ENCODE data around the gene NKG7.
"Not testable (repeated sequence)": the region's sequence is repeated elsewhere in the genome, so short reads cannot be mapped to it uniquely, and the experiment has no call there.

Gene NKG7

DNA sequence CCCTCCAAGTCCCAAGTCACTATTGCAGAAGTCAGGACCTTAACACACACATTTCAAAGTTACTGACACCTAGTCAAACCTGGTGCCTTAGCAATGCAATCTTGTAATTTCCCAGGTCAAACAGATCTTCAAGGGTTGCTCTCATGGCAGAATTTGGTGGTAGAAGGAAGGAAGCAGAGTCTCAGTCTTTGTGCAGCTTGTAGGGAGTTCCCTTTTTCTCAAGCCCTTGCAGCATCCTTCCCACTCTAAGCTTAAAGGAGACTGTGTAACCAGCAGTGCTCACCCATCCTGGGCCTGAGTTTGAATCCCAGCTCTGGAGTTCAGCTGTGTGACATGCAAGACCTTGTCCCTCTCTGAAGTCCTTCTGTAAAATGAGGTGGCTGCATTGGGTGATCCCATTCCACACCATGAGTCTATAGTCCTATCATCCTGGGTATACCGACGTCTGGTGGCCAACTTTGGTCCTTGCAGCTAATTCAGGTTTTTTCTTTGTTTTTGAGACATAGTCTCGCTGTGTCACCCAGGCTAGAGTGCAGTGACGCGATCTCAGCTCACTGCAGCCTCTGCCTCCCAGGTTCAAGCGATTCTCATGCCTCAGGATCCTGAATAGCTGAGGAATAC, 35.2 kb upstream of the NKG7 start:
- Histone ChIP-seq H3K36me3 (ENCODE audit: low read depth) (no peaks in the 10 kb centered on the region), H3K4me3 (ENCODE audit: severe bottlenecking) (no peak overlapping the region), H3K9me3 (ENCODE audit: severe bottlenecking) (no peaks in the 10 kb centered on the region), H3K4me1 (ENCODE audit: insufficient read depth, poor library complexity, severe bottlenecking) (no peaks in the 10 kb centered on the region), H3K27ac (ENCODE audit: poor library complexity, severe bottlenecking) (no peak overlapping the region), H3K27me3 (ENCODE audit: insufficient read depth, poor library complexity, severe bottlenecking) (no peaks in the 10 kb centered on the region)
- no peak for DNase-seq (ENCODE audit: low spot score)
- TF ChIP-seq CTCF (IDR thresholded peaks at IDR 0.05; ENCODE audit: poor library complexity, severe bottlenecking): peak; percentile 42
- ATAC-seq (ENCODE audit: low read depth): peak; percentile 42; the same call in 2 of the 3 replicates

- no peaks in the 10 kb centered on the region for H3K9me3 ChIP-seq (ENCODE audit: severe bottlenecking)
- ATAC-seq (ENCODE audit: low read depth) (no peak), DNase-seq (ENCODE audit: low spot score) (no peak)
- no peak for TF ChIP-seq CTCF (IDR thresholded peaks at IDR 0.05; ENCODE audit: poor library complexity, severe bottlenecking)
- no peaks in the 10 kb centered on the region for H3K4me1 ChIP-seq (ENCODE audit: insufficient read depth, poor library complexity, severe bottlenecking)
- no peaks in the 10 kb centered on the region for H3K27me3 ChIP-seq (ENCODE audit: insufficient read depth, poor library complexity, severe bottlenecking)
- H3K36me3 ChIP-seq (ENCODE audit: low read depth): no peaks in the 10 kb centered on the region
- no peak overlapping the region for H3K4me3 ChIP-seq (ENCODE audit: severe bottlenecking)
- no peak overlapping the region for H3K27ac ChIP-seq (ENCODE audit: poor library complexity, severe bottlenecking)
Observed at GRCh38 chr19:51402117-51402516, 29.7 kb upstream of the NKG7 start.

DNA sequence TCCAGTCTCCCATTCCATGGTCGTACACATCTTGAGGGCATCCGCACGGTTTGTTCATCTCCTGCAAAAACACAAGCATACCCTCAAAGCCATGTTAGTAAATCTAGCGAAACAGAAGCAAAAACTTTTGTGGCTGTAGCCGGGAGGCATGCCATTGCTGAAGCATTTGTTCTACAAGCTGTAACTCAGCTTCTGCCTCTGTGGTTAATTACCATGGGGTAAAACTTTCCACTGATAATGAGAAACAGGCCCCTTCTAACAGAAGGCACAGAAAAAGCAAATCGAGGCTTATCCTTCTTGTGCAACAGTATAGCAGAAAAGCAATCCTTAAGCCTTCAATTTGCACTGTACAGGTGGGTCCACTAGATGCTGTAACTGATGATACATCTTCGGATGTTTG, 27.5 kb upstream of the NKG7 start:
- DNase-seq (ENCODE audit: low spot score); H3K27ac ChIP-seq (ENCODE audit: poor library complexity, severe bottlenecking); H3K9me3 ChIP-seq (ENCODE audit: severe bottlenecking); H3K4me1 ChIP-seq (ENCODE audit: insufficient read depth, poor library complexity, severe bottlenecking); H3K36me3 ChIP-seq (ENCODE audit: low read depth); ATAC-seq (ENCODE audit: low read depth); H3K27me3 ChIP-seq (ENCODE audit: insufficient read depth, poor library complexity, severe bottlenecking); H3K4me3 ChIP-seq (ENCODE audit: severe bottlenecking): not testable (repeated sequence)

- H3K4me3 ChIP-seq (ENCODE audit: severe bottlenecking): no peak overlapping the region
- H3K4me1 ChIP-seq (ENCODE audit: insufficient read depth, poor library complexity, severe bottlenecking): peaks cover 3% of the 10 kb centered on the region
- no peaks in the 10 kb centered on the region for H3K27me3 ChIP-seq (ENCODE audit: insufficient read depth, poor library complexity, severe bottlenecking)
- H3K36me3 ChIP-seq (ENCODE audit: low read depth): no peaks in the 10 kb centered on the region
- no peak overlapping the region for H3K27ac ChIP-seq (ENCODE audit: poor library complexity, severe bottlenecking)
- no peaks in the 10 kb centered on the region for H3K9me3 ChIP-seq (ENCODE audit: severe bottlenecking)
- TF ChIP-seq CTCF (IDR thresholded peaks at IDR 0.05; ENCODE audit: poor library complexity, severe bottlenecking): no peak
- no peak for DNase-seq (ENCODE audit: low spot score)
- no peak for ATAC-seq (ENCODE audit: low read depth)
Observed at GRCh38 chr19:51399231-51399630, 26.8 kb upstream of the NKG7 start.

DNA sequence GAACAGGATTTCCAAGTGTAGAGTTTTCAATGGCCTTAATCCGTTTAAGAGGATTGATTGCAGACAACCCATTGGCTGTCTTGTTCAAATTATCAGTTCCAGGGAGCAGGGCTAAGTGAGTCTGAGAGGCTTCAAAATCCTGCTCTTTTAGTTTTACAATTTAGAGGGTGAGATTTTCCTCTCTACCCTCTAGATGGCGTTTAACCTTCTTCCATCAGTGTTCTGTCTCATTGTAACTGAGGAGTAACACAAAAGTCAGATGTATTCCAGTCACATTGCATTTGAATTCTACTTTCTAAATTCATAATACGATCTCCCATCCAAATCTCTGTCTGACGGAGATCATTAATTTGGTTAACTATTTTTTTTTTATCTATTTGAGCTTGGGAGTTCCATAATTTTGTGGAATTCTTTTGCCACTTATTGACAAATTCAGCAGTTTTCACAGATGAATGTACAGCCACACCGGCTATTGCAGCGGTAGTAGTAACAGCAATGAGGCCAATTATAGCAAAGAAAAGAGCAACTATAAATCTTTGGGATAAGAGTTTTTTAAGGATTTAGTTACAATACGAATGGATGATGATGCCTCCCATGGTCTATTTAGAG, 25.7 kb upstream of the NKG7 start:
- Histone ChIP-seq H3K4me1 (ENCODE audit: insufficient read depth, poor library complexity, severe bottlenecking) (peaks cover 7% of the 10 kb centered on the region), H3K9me3 (ENCODE audit: severe bottlenecking) (no peaks in the 10 kb centered on the region), H3K27ac (ENCODE audit: poor library complexity, severe bottlenecking) (no peak overlapping the region), H3K27me3 (ENCODE audit: insufficient read depth, poor library complexity, severe bottlenecking) (no peaks in the 10 kb centered on the region), H3K4me3 (ENCODE audit: severe bottlenecking) (no peak overlapping the region), H3K36me3 (ENCODE audit: low read depth) (no peaks in the 10 kb centered on the region)
- DNase-seq (ENCODE audit: low spot score) (no peak), ATAC-seq (ENCODE audit: low read depth) (no peak)
- peak; percentile 76 for TF ChIP-seq CTCF (IDR thresholded peaks at IDR 0.05; ENCODE audit: poor library complexity, severe bottlenecking)

- H3K27ac ChIP-seq (ENCODE audit: poor library complexity, severe bottlenecking); H3K9me3 ChIP-seq (ENCODE audit: severe bottlenecking); DNase-seq (ENCODE audit: low spot score); H3K27me3 ChIP-seq (ENCODE audit: insufficient read depth, poor library complexity, severe bottlenecking); H3K36me3 ChIP-seq (ENCODE audit: low read depth); H3K4me1 ChIP-seq (ENCODE audit: insufficient read depth, poor library complexity, severe bottlenecking); ATAC-seq (ENCODE audit: low read depth); H3K4me3 ChIP-seq (ENCODE audit: severe bottlenecking): not testable (repeated sequence)
Observed at GRCh38 chr19:51397453-51397852, 25.0 kb upstream of the NKG7 start.
